GM23338 (cell line): ENCODE data around the gene TIMP3. TPM values are rescaled to one million over a fixed set of nuclear protein-coding genes. Genes with fewer than 3 reads are reported as not detected.

Source experiments
- CREB1 ChIP-seq: fragments of 250-450 bp; sonication (Bioruptor Pico); IDR thresholded peaks from 2 replicates; pipeline ENCODE4 v1.5.0; 2020; ENCODE audit warnings: low read depth, mild to moderate bottlenecking, moderate library complexity
- CTCF ChIP-seq, 2 experiments: fragments of 200-600 bp in 1 of 2; sonication (generic) in 1 of 2; conservative IDR thresholded peaks; 2 replicates each; pipeline versions ENCODE4 v1.5.1 to v1.6.1; 2016 to 2017; ENCODE audit warnings: antibody characterized with exemption in 2 of 2, low read depth in 2 of 2, mild to moderate bottlenecking in 2 of 2, moderate library complexity in 1 of 2
- EZH2 ChIP-seq: fragments of 200-600 bp; sonication (generic); IDR thresholded peaks from one replicate; pipeline ENCODE4 v1.8.0; 2017; ENCODE audit warnings: antibody characterized with exemption, mild to moderate bottlenecking, low read depth; ENCODE audit not compliant: unreplicated experiment
- EZH2phosphoT487 ChIP-seq: fragments of 200-600 bp; sonication (generic); IDR thresholded peaks from one replicate; pipeline ENCODE4 v1.8.1; 2018; ENCODE audit warnings: antibody characterized with exemption; ENCODE audit not compliant: unreplicated experiment
- JUNB ChIP-seq: IDR thresholded peaks from one replicate; pipeline ENCODE4 v1.6.1; 2016; ENCODE audit warnings: antibody characterized with exemption; ENCODE audit not compliant: unreplicated experiment
- NANOG ChIP-seq: IDR thresholded peaks from 2 replicates; pipeline ENCODE4 v1.6.1; 2016; ENCODE audit warnings: antibody characterized with exemption, borderline replicate concordance
- POLR2AphosphoS5 ChIP-seq: IDR thresholded peaks from 2 replicates; pipeline ENCODE4 v1.6.1; 2016; ENCODE audit warnings: antibody characterized with exemption, low read depth
- STAT1 ChIP-seq: IDR thresholded peaks from one replicate; pipeline ENCODE4 v1.6.1; 2016; ENCODE audit warnings: antibody characterized with exemption; ENCODE audit not compliant: unreplicated experiment
- ZNF331 ChIP-seq: fragments of 250-450 bp; sonication (Bioruptor Pico); IDR thresholded peaks from 2 replicates; pipeline ENCODE4 v1.5.0; 2020; ENCODE audit warnings: low read depth, mild to moderate bottlenecking, moderate library complexity
- polyA plus RNA-seq: library from polyadenylated mRNA; unstranded; fragments of >200 nt; fragmentation: Nextera tagmentation; extraction: Ambion mirVana; gene quantifications from 2 replicates; pipeline ENCODE4 v1.2.1, GENCODE V29; 2016
- total RNA-seq: library from RNA; depleted of rRNA; stranded (reverse); fragments of >200 nt; shearing (Covaris generic); gene quantifications from 2 replicates; pipeline ENCODE4 v1.2.3, GENCODE V29; 2014
- TF ChIP-seq, protein P1 (sequence below): fragments of 250-450 bp; sonication (Bioruptor Pico); IDR thresholded peaks from 2 replicates; pipeline ENCODE4 v1.5.0; 2020; ENCODE audit warnings: mild to moderate bottlenecking, moderate library complexity

TIMP3 gene
- total and polyA plus RNA-seq, 2 experiments from 2014 or later, result 1.4 to 4.3 TPM

GRCh38 chr22:32795214-32795596 lies 6.3 kb upstream of the TIMP3 start (continued):
- TF ChIP-seq, protein P1, sequence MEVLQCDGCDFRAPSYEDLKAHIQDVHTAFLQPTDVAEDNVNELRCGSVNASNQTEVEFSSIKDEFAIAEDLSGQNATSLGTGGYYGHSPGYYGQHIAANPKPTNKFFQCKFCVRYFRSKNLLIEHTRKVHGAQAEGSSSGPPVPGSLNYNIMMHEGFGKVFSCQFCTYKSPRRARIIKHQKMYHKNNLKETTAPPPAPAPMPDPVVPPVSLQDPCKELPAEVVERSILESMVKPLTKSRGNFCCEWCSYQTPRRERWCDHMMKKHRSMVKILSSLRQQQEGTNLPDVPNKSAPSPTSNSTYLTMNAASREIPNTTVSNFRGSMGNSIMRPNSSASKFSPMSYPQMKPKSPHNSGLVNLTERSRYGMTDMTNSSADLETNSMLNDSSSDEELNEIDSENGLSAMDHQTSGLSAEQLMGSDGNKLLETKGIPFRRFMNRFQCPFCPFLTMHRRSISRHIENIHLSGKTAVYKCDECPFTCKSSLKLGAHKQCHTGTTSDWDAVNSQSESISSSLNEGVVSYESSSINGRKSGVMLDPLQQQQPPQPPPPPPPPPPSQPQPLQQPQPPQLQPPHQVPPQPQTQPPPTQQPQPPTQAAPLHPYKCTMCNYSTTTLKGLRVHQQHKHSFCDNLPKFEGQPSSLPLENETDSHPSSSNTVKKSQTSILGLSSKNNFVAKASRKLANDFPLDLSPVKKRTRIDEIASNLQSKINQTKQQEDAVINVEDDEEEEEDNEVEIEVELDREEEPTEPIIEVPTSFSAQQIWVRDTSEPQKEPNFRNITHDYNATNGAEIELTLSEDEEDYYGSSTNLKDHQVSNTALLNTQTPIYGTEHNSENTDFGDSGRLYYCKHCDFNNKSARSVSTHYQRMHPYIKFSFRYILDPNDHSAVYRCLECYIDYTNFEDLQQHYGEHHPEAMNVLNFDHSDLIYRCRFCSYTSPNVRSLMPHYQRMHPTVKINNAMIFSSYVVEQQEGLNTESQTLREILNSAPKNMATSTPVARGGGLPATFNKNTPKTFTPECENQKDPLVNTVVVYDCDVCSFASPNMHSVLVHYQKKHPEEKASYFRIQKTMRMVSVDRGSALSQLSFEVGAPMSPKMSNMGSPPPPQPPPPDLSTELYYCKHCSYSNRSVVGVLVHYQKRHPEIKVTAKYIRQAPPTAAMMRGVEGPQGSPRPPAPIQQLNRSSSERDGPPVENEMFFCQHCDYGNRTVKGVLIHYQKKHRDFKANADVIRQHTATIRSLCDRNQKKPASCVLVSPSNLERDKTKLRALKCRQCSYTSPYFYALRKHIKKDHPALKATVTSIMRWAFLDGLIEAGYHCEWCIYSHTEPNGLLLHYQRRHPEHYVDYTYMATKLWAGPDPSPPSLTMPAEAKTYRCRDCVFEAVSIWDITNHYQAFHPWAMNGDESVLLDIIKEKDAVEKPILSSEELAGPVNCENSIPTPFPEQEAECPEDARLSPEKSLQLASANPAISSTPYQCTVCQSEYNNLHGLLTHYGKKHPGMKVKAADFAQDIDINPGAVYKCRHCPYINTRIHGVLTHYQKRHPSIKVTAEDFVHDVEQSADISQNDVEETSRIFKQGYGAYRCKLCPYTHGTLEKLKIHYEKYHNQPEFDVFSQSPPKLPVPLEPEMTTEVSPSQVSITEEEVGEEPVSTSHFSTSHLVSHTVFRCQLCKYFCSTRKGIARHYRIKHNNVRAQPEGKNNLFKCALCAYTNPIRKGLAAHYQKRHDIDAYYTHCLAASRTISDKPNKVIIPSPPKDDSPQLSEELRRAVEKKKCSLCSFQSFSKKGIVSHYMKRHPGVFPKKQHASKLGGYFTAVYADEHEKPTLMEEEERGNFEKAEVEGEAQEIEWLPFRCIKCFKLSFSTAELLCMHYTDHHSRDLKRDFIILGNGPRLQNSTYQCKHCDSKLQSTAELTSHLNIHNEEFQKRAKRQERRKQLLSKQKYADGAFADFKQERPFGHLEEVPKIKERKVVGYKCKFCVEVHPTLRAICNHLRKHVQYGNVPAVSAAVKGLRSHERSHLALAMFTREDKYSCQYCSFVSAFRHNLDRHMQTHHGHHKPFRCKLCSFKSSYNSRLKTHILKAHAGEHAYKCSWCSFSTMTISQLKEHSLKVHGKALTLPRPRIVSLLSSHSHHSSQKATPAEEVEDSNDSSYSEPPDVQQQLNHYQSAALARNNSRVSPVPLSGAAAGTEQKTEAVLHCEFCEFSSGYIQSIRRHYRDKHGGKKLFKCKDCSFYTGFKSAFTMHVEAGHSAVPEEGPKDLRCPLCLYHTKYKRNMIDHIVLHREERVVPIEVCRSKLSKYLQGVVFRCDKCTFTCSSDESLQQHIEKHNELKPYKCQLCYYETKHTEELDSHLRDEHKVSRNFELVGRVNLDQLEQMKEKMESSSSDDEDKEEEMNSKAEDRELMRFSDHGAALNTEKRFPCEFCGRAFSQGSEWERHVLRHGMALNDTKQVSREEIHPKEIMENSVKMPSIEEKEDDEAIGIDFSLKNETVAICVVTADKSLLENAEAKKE (CRISPR knock-in tag), result no peak
- TF ChIP-seq CREB1 (CRISPR knock-in tag), result no peak
- no peak for TF ChIP-seq ZNF331 (CRISPR knock-in tag)
- TF ChIP-seq NANOG, result no peak
- no peak for TF ChIP-seq EZH2
- no peak for TF ChIP-seq CTCF (conservative IDR thresholded peaks at IDR 0.05; ENCODE audit: low read depth in 2 of 2)
- TF ChIP-seq JUNB, result no peak
- no peak for TF ChIP-seq POLR2AphosphoS5
- TF ChIP-seq EZH2phosphoT487, result no peak
- no peak for TF ChIP-seq STAT1
